GM12891 (cell line): Measurements from ENCODE around the gene NLRP1.

Experiments used
- POLR2A ChIP-seq: IDR thresholded peaks from 2 replicates; pipeline ENCODE4 v1.6.1; 2011; ENCODE audit warnings: low read depth, low read length, control low read depth
- POLR2AphosphoS5 ChIP-seq: IDR thresholded peaks from 2 replicates; pipeline ENCODE4 v1.6.1; 2011; ENCODE audit warnings: low read depth, low read length, control low read depth
- TAF1 ChIP-seq: IDR thresholded peaks from 2 replicates; pipeline ENCODE4 v1.6.1; 2011; ENCODE audit warnings: low read depth, low read length, control low read depth

- no peak for TF ChIP-seq POLR2A
- TF ChIP-seq TAF1 = no peak
- no peak for TF ChIP-seq POLR2AphosphoS5
Measured at GRCh38 chr17:5540321-5540720, 44.0 kb downstream of the NLRP1 start.
